Adrenal gland (tissue), 5 donors: ENCODE data around the gene FCN2.

Experiments used
- POLR2A ChIP-seq, 2 donors: fragments of 450-650 bp; IDR thresholded peaks; one replicate each; pipeline ENCODE4 v1.6.1; 2017; ENCODE audit warnings: antibody characterized with exemption in 2 of 2, mild to moderate bottlenecking in 2 of 2, moderate library complexity in 1 of 2
- TF ChIP-seq, protein P1 (sequence below), 6 experiments: fragments of 450-650 bp in 4 of 6; fragments of 200-600 bp in 2 of 6; sonication (generic) in 1 of 6; IDR thresholded peaks; 1 replicate in 5 of 6; 2 replicates in 1 of 6; pipeline versions ENCODE4 v1.5.1 to v1.8.0; 2016 to 2021; ENCODE audit warnings: antibody characterized with exemption in 6 of 6, mild to moderate bottlenecking in 2 of 6, moderate library complexity in 1 of 6
- donor health status: DM: no; HTN: no; CAD: no.

GRCh38 chr9:134846187-134846586 lies 34.4 kb upstream of the FCN2 start:
- TF ChIP-seq, protein P1, sequence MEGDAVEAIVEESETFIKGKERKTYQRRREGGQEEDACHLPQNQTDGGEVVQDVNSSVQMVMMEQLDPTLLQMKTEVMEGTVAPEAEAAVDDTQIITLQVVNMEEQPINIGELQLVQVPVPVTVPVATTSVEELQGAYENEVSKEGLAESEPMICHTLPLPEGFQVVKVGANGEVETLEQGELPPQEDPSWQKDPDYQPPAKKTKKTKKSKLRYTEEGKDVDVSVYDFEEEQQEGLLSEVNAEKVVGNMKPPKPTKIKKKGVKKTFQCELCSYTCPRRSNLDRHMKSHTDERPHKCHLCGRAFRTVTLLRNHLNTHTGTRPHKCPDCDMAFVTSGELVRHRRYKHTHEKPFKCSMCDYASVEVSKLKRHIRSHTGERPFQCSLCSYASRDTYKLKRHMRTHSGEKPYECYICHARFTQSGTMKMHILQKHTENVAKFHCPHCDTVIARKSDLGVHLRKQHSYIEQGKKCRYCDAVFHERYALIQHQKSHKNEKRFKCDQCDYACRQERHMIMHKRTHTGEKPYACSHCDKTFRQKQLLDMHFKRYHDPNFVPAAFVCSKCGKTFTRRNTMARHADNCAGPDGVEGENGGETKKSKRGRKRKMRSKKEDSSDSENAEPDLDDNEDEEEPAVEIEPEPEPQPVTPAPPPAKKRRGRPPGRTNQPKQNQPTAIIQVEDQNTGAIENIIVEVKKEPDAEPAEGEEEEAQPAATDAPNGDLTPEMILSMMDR (IDR thresholded peaks at IDR 0.05), result no peak
- no peak for TF ChIP-seq POLR2A (IDR thresholded peaks at IDR 0.05)
